DLD1 (cell line): Measurements from ENCODE around the gene ZNF48.

Experiments used
- in situ Hi-C: cut with HindIII; loops from 2 replicates; pipeline ENCODE4 v1.10.0; 2017; ENCODE audit warnings: low sequenced_read_pairs

Gene ZNF48

DNA sequence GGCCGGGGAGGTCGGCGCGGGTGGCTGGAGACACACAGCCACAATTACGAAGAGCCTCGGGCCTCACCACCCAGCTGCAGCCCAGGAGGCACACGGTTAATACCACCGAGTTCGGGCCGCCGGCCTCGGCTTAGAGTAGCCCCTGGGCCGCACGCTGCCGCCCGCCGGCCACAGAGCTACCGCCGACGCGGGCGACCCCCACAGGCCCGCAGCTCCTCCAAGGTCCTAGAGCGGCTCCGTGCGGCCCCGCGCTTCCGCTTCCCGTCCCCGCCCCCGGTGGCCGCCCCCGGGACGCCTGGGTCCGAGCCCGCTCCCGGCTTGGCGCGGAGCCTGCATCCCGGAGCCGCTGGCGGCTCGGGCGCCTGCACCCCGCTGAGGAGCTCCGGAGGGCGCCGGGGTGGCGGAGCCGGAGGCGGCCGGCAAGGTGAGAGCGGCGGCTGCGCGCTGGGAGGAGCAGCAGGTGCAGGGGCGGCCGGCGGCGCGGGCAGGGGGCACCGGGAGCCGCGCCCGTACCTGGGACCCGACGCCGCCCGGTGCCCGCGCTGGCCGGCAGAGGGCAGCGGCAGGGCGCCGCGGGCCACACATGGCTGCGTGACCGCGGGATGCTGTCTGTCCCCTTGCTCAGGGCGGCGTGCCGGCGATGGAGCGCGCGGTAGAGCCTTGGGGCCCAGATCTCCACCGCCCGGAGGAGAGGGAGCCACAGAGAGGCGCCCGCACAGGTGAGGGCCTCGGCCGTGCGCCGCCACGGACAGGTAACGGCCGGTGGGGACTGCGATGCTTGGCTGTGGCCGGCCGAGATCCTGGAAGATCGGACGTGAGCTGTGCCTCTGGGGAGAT, at the start of gene ZNF48:
ZNF48 (plus strand) TSS at position 266 of the 837 bp plus-strand sequence; CDS start at position 641, 375 bp downstream.
- in situ Hi-C loops: no loop called here

DNA sequence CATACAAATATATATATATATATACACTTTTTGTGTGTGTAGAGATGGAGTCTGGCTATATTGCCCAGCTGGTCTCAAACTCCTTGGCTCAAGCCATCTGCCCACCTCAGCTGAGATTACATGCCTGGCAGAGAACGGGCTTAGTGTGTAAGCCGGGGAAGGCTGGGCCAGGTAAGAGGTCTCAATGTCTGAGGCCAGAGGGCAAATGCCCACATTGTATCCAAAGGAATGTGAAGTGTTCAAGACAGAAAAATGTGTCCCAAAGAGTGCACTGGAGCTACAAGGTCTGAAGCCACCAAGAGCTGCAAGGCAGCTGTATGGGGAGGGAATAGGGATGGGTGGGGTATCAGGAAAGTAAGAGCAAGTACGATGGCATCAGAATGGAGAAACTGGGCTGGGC, 48.9 kb upstream of the ZNF48 start:
- in situ Hi-C loops: no loop called here

DNA sequence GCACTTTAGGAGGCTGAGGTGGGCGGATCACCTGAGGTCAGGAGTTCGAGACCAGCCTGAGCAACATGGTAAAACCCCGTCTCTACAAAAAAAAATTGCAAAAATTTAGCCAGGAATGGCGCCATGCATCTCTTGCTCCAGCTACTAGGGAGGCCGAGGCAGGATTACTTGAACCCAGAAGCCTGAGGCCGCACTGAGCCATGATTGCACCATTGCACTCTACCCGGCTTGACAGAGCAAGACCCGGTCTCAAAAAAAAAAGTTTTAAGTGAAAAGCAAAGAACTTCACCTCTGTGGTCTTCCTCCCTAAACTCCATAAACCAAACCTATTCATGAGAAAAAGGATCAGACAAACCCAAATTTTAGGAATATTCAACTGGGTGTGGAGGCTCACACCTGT, 47.1 kb upstream of the ZNF48 start:
- in situ Hi-C loops: no loop called here

DNA sequence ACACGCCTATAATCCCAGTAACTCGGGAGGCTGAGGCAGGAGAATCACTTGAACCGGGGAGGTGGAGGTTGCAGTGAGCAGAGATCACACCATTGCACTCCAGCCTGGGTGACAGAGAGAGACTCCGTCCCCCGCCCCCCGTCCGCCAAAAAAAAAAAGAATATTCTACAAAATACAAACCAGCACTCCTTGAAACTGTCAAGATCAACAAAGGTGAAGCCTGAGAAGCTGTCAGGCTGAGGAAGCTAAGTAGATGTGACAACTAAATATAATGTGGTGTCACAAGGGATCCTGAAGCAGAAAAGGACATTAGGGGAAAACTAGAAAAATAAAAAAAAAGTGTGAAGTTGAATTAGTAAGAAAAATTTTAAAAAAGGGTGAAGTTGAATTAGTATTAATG, 46.3 kb upstream of the ZNF48 start:
- in situ Hi-C loops: no loop called here

DNA sequence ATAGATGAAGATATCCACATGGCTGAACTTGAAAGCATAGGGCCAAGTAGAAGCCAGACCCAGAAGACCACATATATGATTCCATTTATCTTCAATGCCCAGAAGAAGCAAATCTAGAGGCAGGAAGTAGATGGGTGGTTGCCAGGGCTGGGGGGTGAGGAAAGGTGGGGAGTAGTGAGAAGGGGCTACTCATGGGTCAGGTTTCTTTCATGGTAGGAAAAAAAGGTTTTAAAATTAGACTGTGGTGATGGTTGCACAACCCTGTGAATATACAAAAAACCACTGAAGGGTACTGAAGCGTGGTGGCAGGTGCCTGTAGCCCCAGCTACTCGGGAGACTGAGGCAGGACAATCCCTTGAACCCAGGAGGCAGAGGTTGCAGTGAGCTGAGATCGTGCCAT, 45.5 kb upstream of the ZNF48 start:
- in situ Hi-C loops: no loop called here

DNA sequence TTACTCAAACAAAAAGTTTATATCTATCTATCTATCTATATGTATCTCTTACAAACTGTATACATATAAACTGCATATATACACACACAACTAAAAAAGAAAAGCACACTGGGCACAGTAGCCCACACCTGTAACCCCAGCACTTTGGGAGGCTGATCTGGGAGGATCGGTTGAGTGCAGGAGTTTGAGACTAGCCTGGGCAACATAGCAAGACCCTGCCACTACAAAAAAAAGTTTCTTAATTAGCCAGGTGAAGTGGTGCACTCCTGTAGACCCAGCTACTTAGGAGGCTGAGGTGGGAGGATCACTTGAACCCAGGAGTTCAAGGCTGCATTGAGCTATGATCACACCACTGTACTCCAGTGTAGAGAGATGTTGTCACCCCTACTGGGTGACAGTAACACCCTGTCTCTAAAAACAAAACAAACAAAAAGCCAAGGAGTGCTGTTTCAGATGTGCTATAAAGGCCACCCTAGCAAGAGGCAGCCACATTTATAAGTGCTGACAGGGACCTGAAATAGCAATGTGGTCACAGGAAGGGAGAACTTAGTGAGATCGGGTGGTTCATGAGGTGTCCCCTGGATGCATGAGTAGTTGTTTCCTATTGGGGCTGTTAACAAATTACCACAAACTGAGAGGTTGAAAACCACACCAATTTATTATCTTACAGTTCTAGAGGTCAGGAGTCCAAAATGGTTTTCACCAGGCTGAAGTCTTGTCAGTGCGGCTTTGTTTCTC, 44.9 kb upstream of the ZNF48 start:
- in situ Hi-C loops: no loop called here

DNA sequence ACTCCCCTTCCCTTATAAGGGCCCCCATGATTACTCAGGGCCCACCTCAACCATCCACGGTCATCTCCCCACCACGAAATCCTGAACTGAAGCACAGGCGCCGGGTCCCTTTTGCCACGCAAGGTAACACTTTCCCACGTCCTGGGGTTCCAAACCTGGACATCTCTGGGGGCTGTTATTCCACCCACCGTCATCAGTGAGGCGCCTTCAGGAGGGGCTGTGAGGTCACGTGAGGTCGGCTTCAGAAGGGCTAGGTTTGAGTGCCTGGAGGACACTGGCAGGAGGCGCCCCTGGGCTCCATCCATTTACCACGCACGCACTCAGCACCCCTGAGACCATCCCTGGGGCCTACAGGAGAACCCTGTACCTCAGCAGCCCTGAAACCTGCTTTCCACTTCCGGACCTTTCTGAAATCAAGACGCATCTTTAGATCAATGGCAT, 44.2 kb upstream of the ZNF48 start:
- in situ Hi-C loops: no loop called here

DNA sequence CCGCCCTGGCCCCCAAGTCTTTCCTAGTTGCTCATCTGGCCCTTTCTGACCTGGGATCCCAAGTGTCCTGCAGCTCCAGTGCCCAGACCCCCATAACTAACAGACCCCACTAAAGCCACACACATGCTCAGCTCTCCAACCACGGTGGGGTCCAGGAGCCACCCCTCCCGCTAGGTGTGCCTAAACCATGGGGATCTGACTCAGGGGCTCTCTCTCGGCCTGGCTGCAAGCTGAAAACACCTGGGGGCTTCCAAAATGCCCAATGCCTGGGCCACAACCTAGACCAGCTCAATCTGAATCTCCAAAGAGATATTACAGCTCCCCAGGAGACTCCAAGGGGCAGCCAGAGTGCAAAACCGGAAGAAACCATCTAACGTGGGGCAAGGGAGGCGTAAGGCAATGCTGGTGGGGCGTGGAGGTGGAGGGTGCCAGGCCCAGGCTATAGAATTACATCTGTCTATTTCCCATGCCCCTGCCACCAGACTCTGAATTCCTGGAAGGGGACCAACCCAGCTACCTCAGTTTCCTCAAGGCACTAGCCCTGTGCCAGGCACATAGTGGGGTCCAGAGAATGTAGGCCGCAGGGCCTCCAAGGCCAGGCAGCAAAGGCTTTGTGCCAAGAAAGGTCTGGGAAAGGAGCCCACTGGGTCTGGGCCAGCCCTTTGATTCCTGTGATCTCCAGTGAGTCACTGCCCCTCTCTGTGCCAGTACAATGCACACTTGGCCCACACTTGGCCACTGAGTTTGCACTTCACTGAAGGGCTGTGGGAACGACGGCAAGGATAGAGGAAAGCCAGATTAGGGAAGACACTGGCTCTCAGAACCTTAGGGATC, 43.4 kb upstream of the ZNF48 start:
- in situ Hi-C loops: no loop called here

DNA sequence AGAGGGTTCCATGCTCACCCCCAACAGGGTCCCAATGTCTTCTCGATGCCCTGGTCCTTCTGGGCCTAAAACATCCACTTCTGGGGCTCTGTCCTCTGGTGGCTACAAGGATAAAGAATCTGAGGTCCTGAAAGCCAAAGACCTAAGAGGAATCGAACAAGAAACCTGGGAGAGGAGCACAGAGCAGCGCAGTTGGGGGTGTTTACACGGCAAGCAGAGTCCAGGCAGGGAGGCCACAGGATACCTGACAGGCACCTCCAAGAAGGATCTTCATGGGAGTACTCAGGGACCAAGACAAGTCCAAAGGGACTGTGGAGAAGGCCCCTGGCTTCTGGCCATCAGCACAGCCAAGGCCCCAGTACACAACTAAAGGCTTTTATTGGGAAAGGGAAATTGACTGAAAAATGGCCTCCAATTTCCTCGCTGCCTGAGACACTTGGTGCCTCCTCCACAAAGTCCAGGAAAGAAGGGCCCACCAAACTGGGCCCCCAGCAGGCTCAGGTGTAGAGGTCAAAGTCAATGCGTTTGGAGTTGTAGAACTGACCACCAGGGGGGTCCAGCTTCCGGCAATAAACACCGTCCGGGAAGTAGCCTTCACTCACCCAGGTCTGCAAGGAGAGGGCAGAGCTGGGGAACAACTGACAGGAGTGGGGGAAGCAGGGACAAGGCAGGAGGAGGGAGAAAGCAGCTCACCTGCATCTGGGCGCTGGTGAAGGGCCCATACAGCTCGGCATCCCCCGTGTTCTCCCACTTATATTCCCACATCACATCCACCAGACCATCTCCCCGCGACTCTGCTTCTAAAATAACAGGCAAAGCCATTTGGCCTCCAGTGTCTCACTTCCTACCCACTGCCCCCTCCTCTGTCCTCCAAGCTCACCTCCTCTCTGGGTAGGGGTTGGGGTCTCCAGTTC, 42.5 kb upstream of the ZNF48 start:
- in situ Hi-C loops: no loop called here

DNA sequence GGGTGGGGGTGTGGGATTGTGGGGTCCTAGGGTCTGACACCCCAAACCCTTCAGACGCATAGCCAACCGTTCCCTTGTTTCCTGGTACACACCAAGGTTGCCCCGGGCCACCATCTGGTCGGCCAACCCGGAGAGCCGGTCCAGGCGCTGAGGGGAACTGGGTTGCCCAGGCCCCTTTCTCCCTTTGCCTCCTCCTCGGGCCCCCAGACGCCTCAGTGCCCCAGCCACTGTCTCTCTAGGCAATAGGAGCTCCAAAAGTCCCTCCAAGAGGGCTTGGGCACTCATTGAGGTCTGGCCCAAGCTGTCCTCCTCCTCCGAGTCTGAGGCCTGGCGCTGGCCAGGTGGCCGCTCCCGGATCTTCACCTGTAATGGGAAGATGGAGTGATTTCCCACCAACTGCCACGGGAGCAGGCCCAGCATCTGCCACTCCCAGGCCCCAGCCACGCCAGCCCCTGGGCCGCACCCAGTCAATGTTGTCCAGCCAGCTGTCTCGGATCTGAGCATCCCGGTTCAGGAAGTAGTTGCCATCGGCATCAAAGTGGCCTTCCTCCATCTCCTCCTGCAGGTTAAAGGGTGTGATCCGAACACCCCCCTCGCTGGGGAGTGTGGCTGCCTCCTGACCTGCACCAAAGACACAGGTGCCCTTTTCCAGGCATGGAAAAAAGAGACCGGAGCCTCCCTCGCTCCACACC, 41.6 kb upstream of the ZNF48 start:
- in situ Hi-C loops: no loop called here

DNA sequence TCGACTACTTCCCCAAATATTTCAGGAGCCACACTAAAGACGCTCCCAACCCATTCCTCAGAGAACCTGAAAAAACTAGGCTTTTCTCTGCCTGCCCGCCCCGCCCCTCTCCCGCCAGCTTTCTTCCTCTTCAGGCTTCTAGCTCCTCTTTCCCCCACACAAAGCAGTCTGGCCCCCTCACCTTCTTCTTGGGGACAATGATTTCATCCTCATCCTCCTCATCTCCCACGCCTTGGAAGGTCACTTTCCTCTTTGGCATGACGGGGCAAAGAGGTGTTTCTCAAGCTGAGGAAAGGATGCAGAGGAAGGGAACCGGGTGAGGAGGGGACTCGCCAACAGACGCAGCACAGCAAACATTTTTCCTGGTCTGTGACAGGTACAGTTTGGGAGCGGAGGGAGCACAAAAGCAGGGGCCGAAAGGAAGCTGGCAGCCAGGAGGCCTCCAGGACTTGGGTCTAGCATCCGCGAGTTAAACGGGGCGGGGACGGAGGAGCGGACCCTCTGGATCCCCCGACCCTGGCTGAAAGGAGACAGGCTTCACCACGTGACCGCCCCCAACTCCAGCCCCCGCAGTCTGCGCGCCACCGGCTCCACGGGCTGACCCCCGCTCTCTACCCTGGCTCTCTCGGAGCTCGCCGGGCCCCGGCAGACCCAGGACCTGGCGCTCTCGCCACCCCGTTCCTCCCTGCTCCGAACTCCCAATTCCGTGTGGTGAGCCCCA, 40.6 kb upstream of the ZNF48 start:
- in situ Hi-C loops: no loop called here

DNA sequence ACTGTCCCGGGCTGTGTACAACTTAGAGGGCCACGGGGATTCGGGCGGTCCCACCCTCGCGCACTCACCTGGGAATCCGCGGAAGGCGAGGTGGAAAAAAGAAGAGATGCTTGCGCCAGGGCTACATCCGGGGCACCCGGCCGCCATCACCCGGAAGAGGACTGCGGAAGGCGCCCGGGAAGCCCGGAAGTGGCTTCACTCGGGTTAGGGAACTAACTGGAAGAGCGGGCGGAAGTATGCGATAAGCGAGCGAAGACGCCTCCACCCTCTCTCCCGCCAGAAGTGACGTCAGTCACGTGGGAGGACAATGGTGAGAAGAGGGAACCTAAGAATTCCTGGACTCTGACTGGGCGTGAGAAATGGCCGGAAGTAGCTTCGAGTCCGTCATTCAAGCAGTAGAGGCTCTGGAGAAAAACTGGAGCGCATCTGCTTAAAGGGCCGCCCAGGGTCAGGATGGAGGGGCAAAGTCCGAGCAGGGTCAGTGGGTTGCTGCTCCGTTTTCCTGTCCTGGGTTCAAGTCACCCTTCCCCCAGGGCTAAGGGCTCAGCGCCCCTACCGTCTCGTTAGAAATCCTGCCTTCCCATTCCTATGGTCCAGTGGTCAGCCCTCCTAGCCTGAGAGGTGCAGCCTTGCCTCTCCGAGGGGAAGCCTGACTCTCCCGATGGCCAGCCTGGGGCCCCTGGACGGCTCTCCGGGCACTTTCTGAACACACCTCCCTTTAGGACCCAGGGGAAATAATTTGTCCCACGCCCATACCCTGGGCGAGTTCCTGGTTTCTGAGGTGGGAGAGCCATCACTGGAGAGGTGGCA, 39.9 kb upstream of the ZNF48 start, which contains the start of gene CD2BP2:
CD2BP2 (minus strand) TSS at position 165 of the 810 bp plus-strand sequence. CDS start 627 bp downstream, outside the sequence.
- in situ Hi-C loops: no loop called here

DNA sequence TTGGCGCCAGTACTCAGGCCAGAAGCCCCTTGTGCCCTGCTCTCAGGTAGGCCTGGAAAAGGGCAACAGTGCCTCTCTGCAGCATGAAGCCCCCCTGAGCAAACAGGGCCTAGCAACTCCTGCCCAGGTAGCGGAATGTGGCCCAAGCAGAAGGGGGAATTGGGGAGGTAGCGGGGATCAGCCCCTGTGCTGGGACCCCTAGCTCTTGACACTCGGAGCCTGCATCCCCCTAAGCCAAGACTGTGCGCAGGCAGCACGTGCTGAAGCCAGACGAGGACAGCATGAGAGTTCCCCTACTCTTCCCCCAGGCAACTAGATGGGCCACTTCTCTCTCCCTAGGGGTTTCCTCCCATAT, 39.3 kb upstream of the ZNF48 start:
- in situ Hi-C loops: no loop called here

DNA sequence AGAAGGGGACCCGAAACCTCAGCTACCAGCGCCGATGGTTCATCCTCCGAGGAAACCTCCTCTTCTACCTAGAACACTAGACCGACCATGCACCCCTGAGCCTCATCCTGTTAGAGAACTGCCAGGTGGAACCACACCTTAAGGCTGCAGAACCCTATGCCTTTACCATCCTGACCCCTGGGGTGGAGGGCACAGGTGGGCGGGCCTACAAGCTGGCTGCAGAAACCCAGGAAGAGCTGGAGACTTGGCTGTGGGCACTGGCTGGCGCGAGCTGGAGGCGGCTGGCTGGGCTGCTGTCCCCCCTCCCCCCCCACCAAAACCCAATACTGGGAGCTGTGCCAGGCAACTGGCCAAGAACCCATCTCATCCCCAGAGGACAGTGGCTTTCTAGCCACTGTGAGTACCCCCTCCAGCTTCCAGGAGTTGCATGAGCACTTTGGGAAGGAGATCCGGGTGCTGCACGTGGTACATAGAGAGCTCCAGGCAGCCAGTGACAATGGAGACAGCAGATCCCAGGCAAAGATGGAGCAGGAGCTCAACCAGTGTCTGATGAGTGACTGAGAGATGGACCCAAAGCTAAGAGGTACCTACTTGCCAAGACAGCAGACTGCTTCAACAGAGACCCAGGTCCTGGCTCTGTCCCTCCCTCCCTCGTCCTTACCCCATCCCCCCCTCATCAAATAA, 38.7 kb upstream of the ZNF48 start:
- in situ Hi-C loops: no loop called here

DNA sequence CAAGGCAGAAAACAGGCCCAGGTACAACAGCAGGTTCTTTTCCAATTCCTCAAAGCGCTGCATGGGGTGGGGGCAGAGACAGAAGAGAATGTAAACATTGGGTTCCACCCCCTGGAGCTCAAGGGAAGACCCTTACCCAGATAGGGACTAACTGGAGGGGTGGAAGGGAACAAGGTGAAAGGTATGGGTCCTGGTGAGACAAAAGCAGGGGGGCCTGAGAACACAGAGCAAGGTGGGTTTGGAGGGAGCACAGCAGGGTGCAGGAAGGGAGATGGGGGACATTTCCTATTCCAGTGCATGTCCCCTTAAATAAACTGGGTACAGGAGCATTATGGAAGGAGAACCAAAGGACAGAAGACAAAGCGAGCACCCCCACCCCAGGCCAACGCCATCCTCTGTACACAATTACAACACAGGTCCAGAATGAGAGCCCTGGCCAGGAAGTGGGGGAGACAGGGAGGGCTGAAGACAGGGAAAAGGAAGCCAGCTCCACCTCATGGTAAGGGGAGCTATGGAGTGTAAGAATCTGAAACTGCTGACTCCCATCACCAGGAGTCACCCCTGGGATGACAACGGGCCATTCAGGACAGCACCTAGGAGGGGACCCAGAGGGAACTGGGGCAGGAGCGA, 38.0 kb upstream of the ZNF48 start:
- in situ Hi-C loops: no loop called here

DNA sequence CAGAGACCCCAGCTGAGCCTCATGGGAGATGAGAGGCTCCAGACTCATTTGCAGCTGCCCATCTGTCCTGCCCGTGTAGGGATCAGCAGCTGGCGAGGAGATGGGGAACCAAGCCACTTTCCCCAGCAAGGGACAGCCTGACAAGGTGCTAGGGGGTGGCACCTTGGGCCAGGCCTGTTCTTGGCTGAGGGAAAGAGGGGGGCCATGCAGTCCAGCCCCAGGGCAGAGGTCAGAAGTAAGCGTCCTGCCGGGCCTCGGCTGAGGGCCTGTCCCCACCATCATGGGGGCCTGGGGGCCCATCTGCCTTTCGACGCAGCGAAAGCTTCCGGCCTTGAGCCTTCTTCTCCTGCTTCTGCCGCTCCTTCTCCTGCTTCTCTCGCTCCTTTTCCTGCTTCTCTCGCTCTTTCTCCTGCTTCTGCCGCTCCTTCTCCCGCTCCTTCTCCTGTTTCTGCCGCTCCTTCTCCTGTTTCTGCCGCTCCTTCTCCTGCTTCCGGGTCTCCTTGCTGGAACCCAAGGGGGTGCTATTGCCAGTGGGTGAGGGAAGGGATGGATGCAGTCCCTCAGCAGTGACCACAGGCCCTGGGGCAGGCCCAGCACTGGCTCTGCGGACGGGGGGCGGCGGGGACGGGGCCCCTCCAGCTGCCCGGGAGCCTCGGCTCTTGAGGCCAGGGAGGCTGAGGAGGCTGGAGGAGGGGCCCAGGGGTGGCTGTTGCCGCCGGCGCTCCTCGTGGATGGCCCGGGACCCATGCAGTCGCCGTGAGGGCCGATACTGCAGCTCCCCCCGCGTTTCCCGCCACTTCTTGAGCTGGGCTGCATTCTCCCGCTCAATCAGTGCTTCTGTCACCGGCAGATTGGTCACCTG, 37.3 kb upstream of the ZNF48 start:
- in situ Hi-C loops: no loop called here
